ENCODE results near the gene PRRT4.

Gene PRRT4

DNA sequence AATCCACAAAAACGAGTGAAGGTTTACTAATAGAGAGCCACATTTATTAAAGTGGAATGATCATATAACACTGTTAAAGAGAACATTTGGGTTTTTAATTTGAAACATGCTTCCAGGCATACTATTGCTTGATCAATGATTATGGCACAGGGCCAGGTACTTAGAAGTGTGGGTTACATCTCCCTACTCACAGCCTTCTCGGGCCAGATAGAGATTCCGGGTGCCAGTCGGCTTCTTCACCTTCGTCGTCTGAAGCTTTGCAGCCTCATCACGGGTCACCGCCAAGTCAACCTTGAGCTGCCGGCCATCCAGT is 37.2 kb downstream of the PRRT4 start:
- no peak for DNase-seq (ENCODE audit: low read depth in 1 of 2, low spot score in 1 of 2)
- Histone ChIP-seq H3K27me3 (ENCODE audit: insufficient read depth, poor library complexity, severe bottlenecking) (no peaks in the 10 kb centered on the region), H3K4me3 (replicated peaks; ENCODE audit: insufficient read depth, low read length) (no peak overlapping the region), H3K27ac (replicated peaks) (no peak overlapping the region)
- TF ChIP-seq, protein P1, sequence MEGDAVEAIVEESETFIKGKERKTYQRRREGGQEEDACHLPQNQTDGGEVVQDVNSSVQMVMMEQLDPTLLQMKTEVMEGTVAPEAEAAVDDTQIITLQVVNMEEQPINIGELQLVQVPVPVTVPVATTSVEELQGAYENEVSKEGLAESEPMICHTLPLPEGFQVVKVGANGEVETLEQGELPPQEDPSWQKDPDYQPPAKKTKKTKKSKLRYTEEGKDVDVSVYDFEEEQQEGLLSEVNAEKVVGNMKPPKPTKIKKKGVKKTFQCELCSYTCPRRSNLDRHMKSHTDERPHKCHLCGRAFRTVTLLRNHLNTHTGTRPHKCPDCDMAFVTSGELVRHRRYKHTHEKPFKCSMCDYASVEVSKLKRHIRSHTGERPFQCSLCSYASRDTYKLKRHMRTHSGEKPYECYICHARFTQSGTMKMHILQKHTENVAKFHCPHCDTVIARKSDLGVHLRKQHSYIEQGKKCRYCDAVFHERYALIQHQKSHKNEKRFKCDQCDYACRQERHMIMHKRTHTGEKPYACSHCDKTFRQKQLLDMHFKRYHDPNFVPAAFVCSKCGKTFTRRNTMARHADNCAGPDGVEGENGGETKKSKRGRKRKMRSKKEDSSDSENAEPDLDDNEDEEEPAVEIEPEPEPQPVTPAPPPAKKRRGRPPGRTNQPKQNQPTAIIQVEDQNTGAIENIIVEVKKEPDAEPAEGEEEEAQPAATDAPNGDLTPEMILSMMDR (IDR thresholded peaks at IDR 0.05; ENCODE audit: insufficient read depth, low read length), result no peak
- TF ChIP-seq SPI1 (IDR thresholded peaks at IDR 0.05; ENCODE audit: borderline replicate concordance, low read depth) (no peak), REST (IDR thresholded peaks at IDR 0.05; ENCODE audit: insufficient replicate concordance, low read depth) (no peak), GABPA (IDR thresholded peaks at IDR 0.05; ENCODE audit: low read depth) (no peak), POLR2AphosphoS5 (IDR thresholded peaks at IDR 0.05; ENCODE audit: low read depth) (no peak)

- no peak for DNase-seq (ENCODE audit: low read depth in 1 of 2, low spot score in 1 of 2)
- H3K27ac ChIP-seq (replicated peaks), result no peak overlapping the region
Observed at GRCh38 chr7:128323459-128324367, 37.8 kb downstream of the PRRT4 start.

DNA sequence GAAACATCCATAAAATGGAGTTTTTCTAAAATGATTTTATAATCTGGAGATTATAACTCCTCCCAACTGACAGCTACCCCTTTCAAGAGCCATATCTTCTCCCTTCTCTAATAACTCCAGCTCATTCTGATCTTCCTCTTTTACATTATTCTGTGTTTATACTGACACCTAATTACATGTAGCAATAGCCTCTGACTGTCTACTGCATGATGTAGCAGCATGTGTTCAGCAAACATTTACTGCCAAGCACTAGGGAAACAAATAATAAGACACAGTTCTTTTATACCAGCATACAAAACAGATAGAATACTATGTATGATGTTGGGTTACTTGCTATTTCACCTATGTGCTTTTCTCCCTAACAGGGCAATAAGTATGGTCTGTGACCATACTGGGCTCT is 38.5 kb downstream of the PRRT4 start:
- H3K27me3 ChIP-seq (ENCODE audit: insufficient read depth, poor library complexity, severe bottlenecking), result no peaks in the 10 kb centered on the region
- TF ChIP-seq, protein P1 (IDR thresholded peaks at IDR 0.05; ENCODE audit: insufficient read depth, low read length), result no peak
- no peak for DNase-seq (ENCODE audit: low read depth in 1 of 2, low spot score in 1 of 2)
- no peak overlapping the region for H3K27ac ChIP-seq (replicated peaks)
- H3K4me3 ChIP-seq (replicated peaks; ENCODE audit: insufficient read depth, low read length), result no peak overlapping the region

More at GRCh38 chr7:128323459-128324367, 37.8 kb downstream of the PRRT4 start:
- TF ChIP-seq REST (IDR thresholded peaks at IDR 0.05; ENCODE audit: insufficient replicate concordance, low read depth) (no peak), GABPA (IDR thresholded peaks at IDR 0.05; ENCODE audit: low read depth) (no peak), SPI1 (IDR thresholded peaks at IDR 0.05; ENCODE audit: borderline replicate concordance, low read depth) (no peak), POLR2AphosphoS5 (IDR thresholded peaks at IDR 0.05; ENCODE audit: low read depth) (no peak)
- TF ChIP-seq, protein P1 (IDR thresholded peaks at IDR 0.05; ENCODE audit: insufficient read depth, low read length), result no peak
- no peak overlapping the region for H3K4me3 ChIP-seq (replicated peaks; ENCODE audit: insufficient read depth, low read length)
- H3K27me3 ChIP-seq (ENCODE audit: insufficient read depth, poor library complexity, severe bottlenecking), result no peaks in the 10 kb centered on the region
